Peyer's patch (tissue), 4 donors: ENCODE results near the gene TSHZ1.

Source experiments
- CTCF ChIP-seq, 6 experiments: fragments of 450-650 bp in 4 of 6; fragments of 200-600 bp in 2 of 6; sonication (generic) in 1 of 6; IDR thresholded peaks; one replicate each; pipeline ENCODE4 v1.5.1; 2017 to 2019; ENCODE audit warnings: antibody characterized with exemption in 6 of 6, mild to moderate bottlenecking in 3 of 6, moderate library complexity in 1 of 6
- POLR2A ChIP-seq, 2 donors: fragments of 450-650 bp; IDR thresholded peaks; one replicate each; pipeline ENCODE4 v1.5.1; 2017; ENCODE audit warnings: antibody characterized with exemption in 2 of 2, mild to moderate bottlenecking in 2 of 2, moderate library complexity in 2 of 2

- no peak for TF ChIP-seq CTCF (IDR thresholded peaks at IDR 0.05)
- no peak for TF ChIP-seq POLR2A (IDR thresholded peaks at IDR 0.05)
These were observed 2.1 kb downstream of the TSHZ1 start for GRCh38 chr18:75212751-75213090.
